GM21576 (cell line): Measurements from ENCODE around the gene CCSER1.
"Not testable (repeated sequence)": the region's sequence is repeated elsewhere in the genome, so short reads cannot be mapped to it uniquely, and the experiment has no call there.

Experiments used
- ATAC-seq: cut with Tn5 transposase; IDR thresholded peaks from one replicate; pipeline ENCODE4 v1.9.1; 2021; ENCODE audit warnings: mild to moderate bottlenecking, moderate library complexity; ENCODE audit not compliant: unreplicated experiment

CCSER1 gene

GRCh38 chr4:90798948-90799347, 671.8 kb downstream of the CCSER1 start:
- ATAC-seq = no peak

- ATAC-seq = no peak
Observed at GRCh38 chr4:90799895-90800294, 672.7 kb downstream of the CCSER1 start.

GRCh38 chr4:90815569-90815968, 688.4 kb downstream of the CCSER1 start:
- ATAC-seq = no peak

- no peak for ATAC-seq
Observed at GRCh38 chr4:90816754-90817153, 689.6 kb downstream of the CCSER1 start.

- ATAC-seq = no peak
Observed at GRCh38 chr4:90824266-90825150, 697.3 kb downstream of the CCSER1 start.

- ATAC-seq = no peak
Observed at GRCh38 chr4:90825849-90826248, 698.7 kb downstream of the CCSER1 start.

- ATAC-seq = no peak
Observed at GRCh38 chr4:90833706-90834105, 706.5 kb downstream of the CCSER1 start.

- no peak for ATAC-seq
Observed at GRCh38 chr4:90837241-90837640, 710.0 kb downstream of the CCSER1 start.

GRCh38 chr4:90838859-90839258, 711.7 kb downstream of the CCSER1 start:
- not testable (repeated sequence) for ATAC-seq

- no peak for ATAC-seq
Observed at GRCh38 chr4:90840291-90840690, 713.1 kb downstream of the CCSER1 start.

- ATAC-seq = no peak
Observed at GRCh38 chr4:90840828-90841227, 713.6 kb downstream of the CCSER1 start.

GRCh38 chr4:90841676-90842075, 714.5 kb downstream of the CCSER1 start:
- ATAC-seq = no peak

GRCh38 chr4:90842960-90843359, 715.8 kb downstream of the CCSER1 start:
- ATAC-seq = peak; percentile 95

- no peak for ATAC-seq
Observed at GRCh38 chr4:90844241-90844640, 717.0 kb downstream of the CCSER1 start.

- peak; percentile 33 for ATAC-seq
Observed at GRCh38 chr4:90845777-90846176, 718.6 kb downstream of the CCSER1 start.

- no peak for ATAC-seq
Observed at GRCh38 chr4:90852237-90852636, 725.0 kb downstream of the CCSER1 start.

GRCh38 chr4:90855111-90855510, 727.9 kb downstream of the CCSER1 start:
- ATAC-seq = no peak

GRCh38 chr4:90857081-90857820, 730.1 kb downstream of the CCSER1 start:
- ATAC-seq = no peak

GRCh38 chr4:90875791-90876190, 748.6 kb downstream of the CCSER1 start:
- ATAC-seq = no peak

GRCh38 chr4:90876296-90876695, 749.1 kb downstream of the CCSER1 start:
- no peak for ATAC-seq

GRCh38 chr4:90883519-90883918, 756.3 kb downstream of the CCSER1 start:
- peak; percentile 58 for ATAC-seq

GRCh38 chr4:90888571-90888970, 761.4 kb downstream of the CCSER1 start:
- no peak for ATAC-seq
